ENCODE data around the gene ACACA. TPM values are rescaled to one million over a fixed set of nuclear protein-coding genes. Genes with fewer than 3 reads are reported as not detected.

Gene ACACA
- total and polyA plus RNA-seq, 9 donors = 10.9 to 104 (median 37.9) TPM

- no peak for DNase-seq
- Histone ChIP-seq H3K36me3 (no peaks in the 10 kb centered on the region), H3K4me1 (ENCODE audit: insufficient read depth) (peaks cover 2% of the 10 kb centered on the region), H3K4me3 (no peak overlapping the region), H3K27ac (no peak overlapping the region), H3K9me3 (no peaks in the 10 kb centered on the region), H3K27me3 (no peaks in the 10 kb centered on the region)
- TF ChIP-seq, protein P1, sequence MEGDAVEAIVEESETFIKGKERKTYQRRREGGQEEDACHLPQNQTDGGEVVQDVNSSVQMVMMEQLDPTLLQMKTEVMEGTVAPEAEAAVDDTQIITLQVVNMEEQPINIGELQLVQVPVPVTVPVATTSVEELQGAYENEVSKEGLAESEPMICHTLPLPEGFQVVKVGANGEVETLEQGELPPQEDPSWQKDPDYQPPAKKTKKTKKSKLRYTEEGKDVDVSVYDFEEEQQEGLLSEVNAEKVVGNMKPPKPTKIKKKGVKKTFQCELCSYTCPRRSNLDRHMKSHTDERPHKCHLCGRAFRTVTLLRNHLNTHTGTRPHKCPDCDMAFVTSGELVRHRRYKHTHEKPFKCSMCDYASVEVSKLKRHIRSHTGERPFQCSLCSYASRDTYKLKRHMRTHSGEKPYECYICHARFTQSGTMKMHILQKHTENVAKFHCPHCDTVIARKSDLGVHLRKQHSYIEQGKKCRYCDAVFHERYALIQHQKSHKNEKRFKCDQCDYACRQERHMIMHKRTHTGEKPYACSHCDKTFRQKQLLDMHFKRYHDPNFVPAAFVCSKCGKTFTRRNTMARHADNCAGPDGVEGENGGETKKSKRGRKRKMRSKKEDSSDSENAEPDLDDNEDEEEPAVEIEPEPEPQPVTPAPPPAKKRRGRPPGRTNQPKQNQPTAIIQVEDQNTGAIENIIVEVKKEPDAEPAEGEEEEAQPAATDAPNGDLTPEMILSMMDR (IDR thresholded peaks at IDR 0.05) = no peak
- TF ChIP-seq POLR2A (IDR thresholded peaks at IDR 0.05) (no peak), EP300 (IDR thresholded peaks at IDR 0.05) (no peak)
- intact Hi-C loops (cut with DNase I) = no loop called here
Observed at GRCh38 chr17:37400505-37400904, 6.1 kb downstream of the ACACA start.

GRCh38 chr17:37399265-37399803 is 7.3 kb downstream of the ACACA start:
- intact Hi-C loops (cut with DNase I) = no loop called here
- no peak overlapping the region for H3K27ac ChIP-seq
- no peaks in the 10 kb centered on the region for H3K27me3 ChIP-seq
- no peaks in the 10 kb centered on the region for H3K36me3 ChIP-seq
- no peaks in the 10 kb centered on the region for H3K4me1 ChIP-seq (ENCODE audit: insufficient read depth)
- 75 to 88% (median 86%) methylated on average over 5 of the region's 5 CpGs for WGBS, 3 donors
- no peak overlapping the region for H3K4me3 ChIP-seq
- TF ChIP-seq EP300 (IDR thresholded peaks at IDR 0.05) (no peak), POLR2A (IDR thresholded peaks at IDR 0.05) (no peak)
- TF ChIP-seq, protein P1 (IDR thresholded peaks at IDR 0.05) = no peak
- no peak for DNase-seq
- H3K9me3 ChIP-seq = no peaks in the 10 kb centered on the region

- H3K36me3 ChIP-seq = no peaks in the 10 kb centered on the region
- no peak for DNase-seq
- intact Hi-C loops (cut with DNase I) = no loop called here
- TF ChIP-seq EP300 (IDR thresholded peaks at IDR 0.05) = no peak
- no peak for TF ChIP-seq POLR2A (IDR thresholded peaks at IDR 0.05)
- TF ChIP-seq, protein P1 (IDR thresholded peaks at IDR 0.05) = no peak
- WGBS, 3 donors = 95 to 98% (median 96%) methylated on average over 7 of the region's 7 CpGs
- H3K27ac ChIP-seq = no peak overlapping the region
- H3K27me3 ChIP-seq = no peaks in the 10 kb centered on the region
- H3K4me1 ChIP-seq (ENCODE audit: insufficient read depth) = peaks cover 1% of the 10 kb centered on the region
- H3K4me3 ChIP-seq = no peak overlapping the region
- H3K9me3 ChIP-seq = no peaks in the 10 kb centered on the region
Observed at GRCh38 chr17:37393352-37393751, 13.3 kb downstream of the ACACA start.

DNA sequence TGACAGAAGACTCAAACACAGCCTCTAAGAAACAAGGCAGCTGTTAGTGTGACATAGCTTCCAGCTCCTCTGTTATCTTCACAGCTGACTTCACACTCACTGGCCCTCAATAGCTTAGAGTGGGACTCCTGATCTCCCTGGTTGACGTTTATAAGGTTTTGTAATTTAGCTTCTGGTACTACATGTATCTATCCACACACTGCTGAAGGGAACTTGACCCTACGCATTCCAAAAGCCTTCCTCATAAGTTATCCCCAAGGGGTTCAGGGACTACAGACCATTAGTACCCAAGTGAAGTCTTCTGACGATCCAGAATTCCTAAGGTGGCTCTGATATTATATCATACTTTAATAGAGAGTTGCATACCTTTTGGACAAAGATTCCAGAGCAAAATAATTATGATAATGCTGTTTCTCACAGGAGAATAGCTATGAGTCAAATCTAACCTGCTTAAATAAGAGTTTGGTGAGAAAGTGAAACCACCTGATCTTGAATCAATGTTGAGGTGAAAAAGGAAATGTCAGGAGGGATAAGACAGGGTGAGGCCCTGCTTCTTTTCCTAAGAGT is 14.5 kb downstream of the ACACA start:
- Histone ChIP-seq H3K9me3 (no peaks in the 10 kb centered on the region), H3K27ac (no peak overlapping the region), H3K4me3 (no peak overlapping the region), H3K27me3 (no peaks in the 10 kb centered on the region), H3K36me3 (no peaks in the 10 kb centered on the region), H3K4me1 (ENCODE audit: insufficient read depth) (peaks cover 1% of the 10 kb centered on the region)
- TF ChIP-seq EP300 (IDR thresholded peaks at IDR 0.05) = no peak
- no peak for TF ChIP-seq POLR2A (IDR thresholded peaks at IDR 0.05)
- TF ChIP-seq, protein P1 (IDR thresholded peaks at IDR 0.05) = no peak
- intact Hi-C loops (cut with DNase I) = no loop called here
- no peak for DNase-seq
- WGBS, 3 donors = 38 to 43% (median 41%) methylated on average over 3 of the region's 3 CpGs

Measured in ovary (tissue), 9 donors.